ENCODE results near the gene FAM25A.
"Not testable (repeated sequence)": the region's sequence is repeated elsewhere in the genome, so short reads cannot be mapped to it uniquely, and the experiment has no call there.

The FAM25A gene

DNA sequence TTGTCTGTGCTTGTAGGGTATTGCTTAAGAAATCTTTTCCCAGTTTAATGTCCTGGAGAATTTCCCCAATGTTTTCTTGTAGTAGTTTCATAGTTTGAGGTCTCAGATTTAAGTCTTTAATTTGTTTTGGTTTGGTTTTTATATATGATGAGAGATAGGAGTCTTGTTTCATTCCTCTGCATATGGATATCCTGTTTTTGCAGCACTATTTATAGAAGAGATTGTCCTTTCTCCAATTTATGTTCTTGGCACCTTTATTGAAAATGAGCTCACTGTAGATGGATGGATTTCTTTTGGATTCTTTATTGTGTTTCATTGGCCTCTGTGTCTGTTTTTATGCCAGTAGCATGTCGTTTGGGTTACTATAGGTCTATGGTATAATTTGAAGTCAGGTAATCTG, 31.6 kb upstream of the FAM25A start:
- no peak for TF ChIP-seq EZH2 (IDR thresholded peaks at IDR 0.05; ENCODE audit: borderline replicate concordance, low read length)

GRCh38 chr10:86991362-86991761, 28.7 kb upstream of the FAM25A start:
- not testable (repeated sequence) for H3K4me2 ChIP-seq (ENCODE audit: low read length); H3K79me2 ChIP-seq (ENCODE audit: insufficient read depth, low read length); H3K9ac ChIP-seq (ENCODE audit: low read length); H3K9me3 ChIP-seq (ENCODE audit: low read length); H3K27ac ChIP-seq (ENCODE audit: low read depth, low read length, poor library complexity, severe bottlenecking); H3K9me2 ChIP-seq (ENCODE audit: low read depth, low read length); H3K4me3 ChIP-seq (ENCODE audit: low read depth, low read length, poor library complexity, severe bottlenecking); H3F3A ChIP-seq (ENCODE audit: insufficient read depth, low read length); H3K36me3 ChIP-seq (ENCODE audit: insufficient read depth, low read length); H2AFZ ChIP-seq (ENCODE audit: low read length); H4K20me1 ChIP-seq (ENCODE audit: insufficient read depth, low read length); H3K27me3 ChIP-seq (ENCODE audit: insufficient read depth, low read length); H3K4me1 ChIP-seq (ENCODE audit: insufficient read depth, low read length, severe bottlenecking)

More for the DNA sequence above, 31.6 kb upstream of the FAM25A start:
- Histone ChIP-seq H3K27ac (ENCODE audit: low read depth, low read length, poor library complexity, severe bottlenecking) (no peak overlapping the region), H2AFZ (ENCODE audit: low read length) (no peak overlapping the region), H3K79me2 (ENCODE audit: insufficient read depth, low read length) (no peaks in the 10 kb centered on the region), H3K4me1 (ENCODE audit: insufficient read depth, low read length, severe bottlenecking) (no peaks in the 10 kb centered on the region), H3K27me3 (ENCODE audit: insufficient read depth, low read length) (no peaks in the 10 kb centered on the region), H3K9me3 (ENCODE audit: low read length) (no peaks in the 10 kb centered on the region), H3K4me3 (ENCODE audit: low read depth, low read length, poor library complexity, severe bottlenecking) (no peak overlapping the region), H3K36me3 (ENCODE audit: insufficient read depth, low read length) (no peaks in the 10 kb centered on the region), H3K9ac (ENCODE audit: low read length) (no peak overlapping the region), H4K20me1 (ENCODE audit: insufficient read depth, low read length) (no peaks in the 10 kb centered on the region), H3K4me2 (ENCODE audit: low read length) (no peak overlapping the region), H3F3A (ENCODE audit: insufficient read depth, low read length) (no peaks in the 10 kb centered on the region), H3K9me2 (ENCODE audit: low read depth, low read length) (no peaks in the 10 kb centered on the region)

GRCh38 chr10:86992456-86992855, 27.6 kb upstream of the FAM25A start:
- Histone ChIP-seq H3K27ac (ENCODE audit: low read depth, low read length, poor library complexity, severe bottlenecking) (no peak overlapping the region), H3K9ac (ENCODE audit: low read length) (no peak overlapping the region), H3K4me2 (ENCODE audit: low read length) (no peak overlapping the region), H3F3A (ENCODE audit: insufficient read depth, low read length) (no peaks in the 10 kb centered on the region), H3K36me3 (ENCODE audit: insufficient read depth, low read length) (no peaks in the 10 kb centered on the region), H2AFZ (ENCODE audit: low read length) (no peak overlapping the region), H3K4me1 (ENCODE audit: insufficient read depth, low read length, severe bottlenecking) (no peaks in the 10 kb centered on the region), H3K4me3 (ENCODE audit: low read depth, low read length, poor library complexity, severe bottlenecking) (no peak overlapping the region), H3K27me3 (ENCODE audit: insufficient read depth, low read length) (no peaks in the 10 kb centered on the region), H4K20me1 (ENCODE audit: insufficient read depth, low read length) (no peaks in the 10 kb centered on the region), H3K9me2 (ENCODE audit: low read depth, low read length) (no peaks in the 10 kb centered on the region), H3K9me3 (ENCODE audit: low read length) (no peaks in the 10 kb centered on the region), H3K79me2 (ENCODE audit: insufficient read depth, low read length) (no peaks in the 10 kb centered on the region)
- TF ChIP-seq EZH2 (IDR thresholded peaks at IDR 0.05; ENCODE audit: borderline replicate concordance, low read length), result no peak

DNA sequence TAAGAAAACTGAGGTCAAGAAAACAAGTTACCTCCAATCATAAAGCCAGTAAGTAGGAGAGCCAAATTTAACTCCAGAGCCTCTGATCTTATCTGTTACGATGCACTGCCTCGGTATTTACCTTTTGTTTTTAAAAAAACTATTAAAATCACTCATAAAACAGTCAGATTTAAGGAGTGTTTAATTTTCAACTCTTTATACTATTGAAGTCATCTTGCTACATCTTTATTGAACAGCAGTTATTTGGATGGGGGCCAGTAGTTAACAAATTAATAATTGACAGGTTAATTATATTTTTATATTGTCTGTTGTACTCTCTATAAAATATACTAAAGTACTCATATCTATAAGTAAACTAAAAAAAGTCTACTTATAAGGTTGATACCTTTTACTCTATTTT, 27.2 kb upstream of the FAM25A start:
- Histone ChIP-seq H3K36me3 (ENCODE audit: insufficient read depth, low read length) (no peaks in the 10 kb centered on the region), H3F3A (ENCODE audit: insufficient read depth, low read length) (no peaks in the 10 kb centered on the region), H3K9me3 (ENCODE audit: low read length) (no peaks in the 10 kb centered on the region), H3K4me2 (ENCODE audit: low read length) (no peak overlapping the region), H2AFZ (ENCODE audit: low read length) (no peak overlapping the region), H4K20me1 (ENCODE audit: insufficient read depth, low read length) (no peaks in the 10 kb centered on the region), H3K4me1 (ENCODE audit: insufficient read depth, low read length, severe bottlenecking) (no peaks in the 10 kb centered on the region), H3K4me3 (ENCODE audit: low read depth, low read length, poor library complexity, severe bottlenecking) (no peak overlapping the region), H3K27me3 (ENCODE audit: insufficient read depth, low read length) (no peaks in the 10 kb centered on the region), H3K27ac (ENCODE audit: low read depth, low read length, poor library complexity, severe bottlenecking) (no peak overlapping the region), H3K9me2 (ENCODE audit: low read depth, low read length) (no peaks in the 10 kb centered on the region), H3K9ac (ENCODE audit: low read length) (no peak overlapping the region), H3K79me2 (ENCODE audit: insufficient read depth, low read length) (no peaks in the 10 kb centered on the region)
- TF ChIP-seq EZH2 (IDR thresholded peaks at IDR 0.05; ENCODE audit: borderline replicate concordance, low read length), result no peak
- TF ChIP-seq, protein P1, sequence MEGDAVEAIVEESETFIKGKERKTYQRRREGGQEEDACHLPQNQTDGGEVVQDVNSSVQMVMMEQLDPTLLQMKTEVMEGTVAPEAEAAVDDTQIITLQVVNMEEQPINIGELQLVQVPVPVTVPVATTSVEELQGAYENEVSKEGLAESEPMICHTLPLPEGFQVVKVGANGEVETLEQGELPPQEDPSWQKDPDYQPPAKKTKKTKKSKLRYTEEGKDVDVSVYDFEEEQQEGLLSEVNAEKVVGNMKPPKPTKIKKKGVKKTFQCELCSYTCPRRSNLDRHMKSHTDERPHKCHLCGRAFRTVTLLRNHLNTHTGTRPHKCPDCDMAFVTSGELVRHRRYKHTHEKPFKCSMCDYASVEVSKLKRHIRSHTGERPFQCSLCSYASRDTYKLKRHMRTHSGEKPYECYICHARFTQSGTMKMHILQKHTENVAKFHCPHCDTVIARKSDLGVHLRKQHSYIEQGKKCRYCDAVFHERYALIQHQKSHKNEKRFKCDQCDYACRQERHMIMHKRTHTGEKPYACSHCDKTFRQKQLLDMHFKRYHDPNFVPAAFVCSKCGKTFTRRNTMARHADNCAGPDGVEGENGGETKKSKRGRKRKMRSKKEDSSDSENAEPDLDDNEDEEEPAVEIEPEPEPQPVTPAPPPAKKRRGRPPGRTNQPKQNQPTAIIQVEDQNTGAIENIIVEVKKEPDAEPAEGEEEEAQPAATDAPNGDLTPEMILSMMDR (IDR thresholded peaks at IDR 0.05; ENCODE audit: low read length), result no peak

DNA sequence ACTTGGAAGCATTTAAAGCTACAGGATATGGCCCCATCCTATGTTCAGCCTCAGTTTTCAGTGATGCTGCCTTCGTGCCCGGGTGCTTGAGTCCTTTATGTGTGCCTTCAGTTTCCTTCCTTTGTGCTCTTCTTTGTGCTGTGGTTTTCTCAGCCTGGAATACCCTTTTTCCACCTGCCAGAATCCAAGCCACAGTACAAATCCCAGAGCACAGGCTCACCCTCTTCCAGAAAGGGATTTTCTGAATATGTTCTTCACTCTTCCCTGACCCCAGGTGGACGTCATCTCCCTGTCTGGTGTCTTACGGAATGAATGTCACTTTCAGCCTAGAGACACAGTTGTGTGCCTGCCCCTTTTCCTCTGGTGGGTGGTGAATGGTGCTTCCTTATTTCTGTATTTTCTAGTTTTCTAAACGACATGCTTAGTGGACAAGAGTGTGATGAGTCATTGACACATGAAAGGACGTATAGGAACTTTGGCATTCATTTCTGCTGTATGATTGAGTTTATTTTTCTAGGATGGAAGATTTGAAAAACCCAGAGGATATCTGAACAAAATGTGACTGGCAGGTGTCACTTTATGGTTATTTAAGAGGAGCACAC, 20.2 kb upstream of the FAM25A start:
- not testable (repeated sequence) for H3K9ac ChIP-seq (ENCODE audit: low read length); H3K79me2 ChIP-seq (ENCODE audit: insufficient read depth, low read length); H3K9me2 ChIP-seq (ENCODE audit: low read depth, low read length); H3K4me3 ChIP-seq (ENCODE audit: low read depth, low read length, poor library complexity, severe bottlenecking); H3K27me3 ChIP-seq (ENCODE audit: insufficient read depth, low read length); H3K9me3 ChIP-seq (ENCODE audit: low read length); H2AFZ ChIP-seq (ENCODE audit: low read length); H4K20me1 ChIP-seq (ENCODE audit: insufficient read depth, low read length); H3K27ac ChIP-seq (ENCODE audit: low read depth, low read length, poor library complexity, severe bottlenecking); H3K4me1 ChIP-seq (ENCODE audit: insufficient read depth, low read length, severe bottlenecking); H3F3A ChIP-seq (ENCODE audit: insufficient read depth, low read length); H3K4me2 ChIP-seq (ENCODE audit: low read length); H3K36me3 ChIP-seq (ENCODE audit: insufficient read depth, low read length)

Measured in OCI-LY1 (cell line).